ENCODE results near the gene IL19.
"Not testable (repeated sequence)": the region's sequence is repeated elsewhere in the genome, so short reads cannot be mapped to it uniquely, and the experiment has no call there.

IL19 gene

DNA sequence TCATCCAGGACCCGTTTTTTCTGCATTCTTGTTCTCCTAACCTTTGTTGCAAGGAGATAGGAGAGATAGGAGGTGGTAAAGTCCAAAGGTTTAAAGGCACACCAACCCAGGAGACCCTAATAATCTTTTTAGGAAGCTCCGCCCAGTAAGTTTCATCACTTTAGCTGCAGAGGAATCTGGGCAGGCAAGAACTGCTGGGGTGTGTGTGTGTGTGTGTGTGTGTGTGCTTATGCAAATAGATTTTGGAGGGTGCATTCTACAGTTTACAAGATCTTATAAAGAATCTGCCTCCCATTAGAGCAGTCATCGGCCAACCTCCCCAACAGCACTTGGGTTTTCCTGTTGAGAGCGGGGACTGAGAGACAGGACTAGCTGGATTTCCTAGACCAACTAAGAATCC is 5.7 kb downstream of the IL19 start:
- Histone ChIP-seq H4K20me1 (ENCODE audit: insufficient read depth, low read length) (no peaks in the 10 kb centered on the region), H3K79me2 (ENCODE audit: insufficient read depth, low read length) (no peaks in the 10 kb centered on the region), H2AFZ (ENCODE audit: low read length) (no peak overlapping the region), H3K9me2 (ENCODE audit: low read depth, low read length) (no peaks in the 10 kb centered on the region), H3K9me3 (ENCODE audit: low read length) (no peaks in the 10 kb centered on the region), H3K36me3 (ENCODE audit: insufficient read depth, low read length) (no peaks in the 10 kb centered on the region; the same call in 1 of the 2 replicates), H3K27me3 (ENCODE audit: insufficient read depth, low read length) (no peaks in the 10 kb centered on the region; the same call in 1 of the 2 replicates), H3K4me3 (ENCODE audit: low read depth, low read length, poor library complexity, severe bottlenecking) (no peak overlapping the region), H3K4me2 (ENCODE audit: low read length) (no peak overlapping the region), H3K27ac (ENCODE audit: low read depth, low read length, poor library complexity, severe bottlenecking) (no peak overlapping the region), H3K4me1 (ENCODE audit: insufficient read depth, low read length, severe bottlenecking) (peaks cover 19% of the 10 kb centered on the region), H3F3A (ENCODE audit: insufficient read depth, low read length) (no peaks in the 10 kb centered on the region), H3K9ac (ENCODE audit: low read length) (no peak overlapping the region)
- TF ChIP-seq CTCF (IDR thresholded peaks at IDR 0.05; ENCODE audit: low read length) (no peak), EZH2 (IDR thresholded peaks at IDR 0.05; ENCODE audit: borderline replicate concordance, low read length) (no peak)

DNA sequence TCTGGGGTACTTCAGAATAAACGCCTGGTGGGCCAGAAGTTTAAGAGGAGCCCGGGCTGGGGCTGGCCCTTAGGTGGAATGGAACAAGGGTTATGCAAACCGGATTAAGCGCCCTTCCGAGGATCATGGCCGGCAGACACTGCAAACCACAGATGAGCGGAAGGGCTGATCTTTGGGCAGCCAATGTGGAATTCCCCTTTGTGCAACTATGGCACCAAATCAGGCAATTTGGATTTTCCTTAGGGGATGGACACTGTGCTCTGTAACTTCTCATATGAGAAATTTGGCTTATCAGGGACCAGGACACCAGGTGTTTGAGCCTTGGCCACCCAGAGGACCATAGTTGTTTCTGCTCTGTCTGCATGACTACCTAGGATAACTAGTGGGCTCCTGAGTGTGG is 7.5 kb downstream of the IL19 start:
- H3K4me2 ChIP-seq (ENCODE audit: low read length): no peak overlapping the region
- H3K9ac ChIP-seq (ENCODE audit: low read length): no peak overlapping the region
- H3K27ac ChIP-seq (ENCODE audit: low read depth, low read length, poor library complexity, severe bottlenecking): no peak overlapping the region
- no peak overlapping the region for H2AFZ ChIP-seq (ENCODE audit: low read length)
- no peaks in the 10 kb centered on the region for H4K20me1 ChIP-seq (ENCODE audit: insufficient read depth, low read length)
- H3K4me3 ChIP-seq (ENCODE audit: low read depth, low read length, poor library complexity, severe bottlenecking): no peak overlapping the region
- H3K27me3 ChIP-seq (ENCODE audit: insufficient read depth, low read length): no peaks in the 10 kb centered on the region; the same call in 1 of the 2 replicates
- no peaks in the 10 kb centered on the region for H3K79me2 ChIP-seq (ENCODE audit: insufficient read depth, low read length)
- H3K9me2 ChIP-seq (ENCODE audit: low read depth, low read length): no peaks in the 10 kb centered on the region
- H3K4me1 ChIP-seq (ENCODE audit: insufficient read depth, low read length, severe bottlenecking): peaks cover 23% of the 10 kb centered on the region
- no peaks in the 10 kb centered on the region; the same call in 1 of the 2 replicates for H3K36me3 ChIP-seq (ENCODE audit: insufficient read depth, low read length)
- H3K9me3 ChIP-seq (ENCODE audit: low read length): no peaks in the 10 kb centered on the region
- TF ChIP-seq EZH2 (IDR thresholded peaks at IDR 0.05; ENCODE audit: borderline replicate concordance, low read length) (no peak), CTCF (IDR thresholded peaks at IDR 0.05; ENCODE audit: low read length) (no peak)
- H3F3A ChIP-seq (ENCODE audit: insufficient read depth, low read length): no peaks in the 10 kb centered on the region

- not testable (repeated sequence) for H3K4me3 ChIP-seq (ENCODE audit: low read depth, low read length, poor library complexity, severe bottlenecking); H3F3A ChIP-seq (ENCODE audit: insufficient read depth, low read length); H3K27ac ChIP-seq (ENCODE audit: low read depth, low read length, poor library complexity, severe bottlenecking); H3K9me3 ChIP-seq (ENCODE audit: low read length); H3K27me3 ChIP-seq (ENCODE audit: insufficient read depth, low read length); H4K20me1 ChIP-seq (ENCODE audit: insufficient read depth, low read length); H3K36me3 ChIP-seq (ENCODE audit: insufficient read depth, low read length); H3K4me2 ChIP-seq (ENCODE audit: low read length); H3K79me2 ChIP-seq (ENCODE audit: insufficient read depth, low read length); H3K9ac ChIP-seq (ENCODE audit: low read length); H2AFZ ChIP-seq (ENCODE audit: low read length); H3K9me2 ChIP-seq (ENCODE audit: low read depth, low read length)
- peaks cover 26% of the 10 kb centered on the region for H3K4me1 ChIP-seq (ENCODE audit: insufficient read depth, low read length, severe bottlenecking)
Measured at GRCh38 chr1:206778911-206779310, 8.3 kb downstream of the IL19 start.

DNA sequence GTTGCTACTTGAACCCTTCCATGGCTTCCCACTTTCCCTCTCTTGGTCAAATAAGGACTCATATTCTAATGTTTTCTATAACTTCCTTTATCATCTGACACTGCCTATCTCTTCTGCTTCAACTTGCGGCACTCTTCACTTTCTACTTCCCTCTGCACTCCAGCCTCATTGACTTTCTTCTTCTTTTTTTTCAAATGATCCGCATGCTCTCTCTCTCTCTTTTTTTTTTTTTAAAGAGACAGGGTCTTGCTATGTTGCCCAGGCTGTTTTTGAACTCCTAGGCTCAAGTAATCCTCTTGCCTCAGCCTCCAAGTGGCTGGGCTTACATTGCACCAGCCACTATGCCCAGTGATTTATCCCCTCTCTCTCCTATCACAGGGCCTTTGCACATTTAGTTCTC is 9.1 kb downstream of the IL19 start:
- Histone ChIP-seq H4K20me1 (ENCODE audit: insufficient read depth, low read length) (no peaks in the 10 kb centered on the region), H3K27me3 (ENCODE audit: insufficient read depth, low read length) (no peaks in the 10 kb centered on the region; the same call in 1 of the 2 replicates), H3F3A (ENCODE audit: insufficient read depth, low read length) (no peaks in the 10 kb centered on the region), H3K9ac (ENCODE audit: low read length) (no peak overlapping the region), H2AFZ (ENCODE audit: low read length) (no peak overlapping the region), H3K4me3 (ENCODE audit: low read depth, low read length, poor library complexity, severe bottlenecking) (no peak overlapping the region), H3K4me1 (ENCODE audit: insufficient read depth, low read length, severe bottlenecking) (peaks cover 32% of the 10 kb centered on the region), H3K27ac (ENCODE audit: low read depth, low read length, poor library complexity, severe bottlenecking) (no peak overlapping the region), H3K4me2 (ENCODE audit: low read length) (no peak overlapping the region), H3K36me3 (ENCODE audit: insufficient read depth, low read length) (no peaks in the 10 kb centered on the region; the same call in 1 of the 2 replicates), H3K9me2 (ENCODE audit: low read depth, low read length) (no peaks in the 10 kb centered on the region), H3K79me2 (ENCODE audit: insufficient read depth, low read length) (no peaks in the 10 kb centered on the region), H3K9me3 (ENCODE audit: low read length) (no peaks in the 10 kb centered on the region)
- TF ChIP-seq CTCF (IDR thresholded peaks at IDR 0.05; ENCODE audit: low read length) (no peak), EZH2 (IDR thresholded peaks at IDR 0.05; ENCODE audit: borderline replicate concordance, low read length) (no peak)
